Panc1 (cell line): ENCODE data around the gene TAF6L. TPM values are rescaled to one million over a fixed set of nuclear protein-coding genes. Genes with fewer than 3 reads are reported as not detected.
"Not testable (repeated sequence)": the region's sequence is repeated elsewhere in the genome, so short reads cannot be mapped to it uniquely, and the experiment has no call there.

Experiments used
- ATAC-seq: fragments of 200-7000 bp; cut with Tn5 transposase; 2 replicates; pipeline ENCODE4 v1.9.1; 2020; ENCODE audit warnings: mild to moderate bottlenecking, moderate library complexity
- BruUV-seq: library from RNA; stranded (reverse); fragments of 400-500 nt; replicated peaks from 2 replicates; lab custom pipeline; 2021; lab: Mats Ljungman, UMichigan
- CTCF ChIA-PET: fragments of 300-600 bp; sonication (Branson Sonifier 250); formaldehyde crosslinking; loops from one replicate; lab custom pipeline; 2022; ENCODE audit warnings: antibody characterized with exemption; lab: Charles Lee
- POLR2A ChIA-PET: fragments of 300-600 bp; sonication (Branson Sonifier 250); formaldehyde crosslinking; loops from one replicate; lab custom pipeline; 2022; ENCODE audit warnings: antibody characterized with exemption; lab: Charles Lee
- DNase-seq: peaks from one replicate; pipeline ENCODE4 v3.0.0-alpha.2; 2010; ENCODE audit warnings: low read depth, low spot score
- H3K27ac ChIP-seq: 2 replicates; pipeline ENCODE4 v1.5.1; 2011; ENCODE audit warnings: mild to moderate bottlenecking, low read length, inconsistent platforms
- H3K27me3 ChIP-seq: fragments of 200-500 bp; sonication (Bioruptor generic); 2 replicates; pipeline ENCODE4 v1.6.0; 2014; ENCODE audit warnings: low read length, inconsistent platforms; ENCODE audit not compliant: control insufficient read depth, insufficient read depth
- H3K36me3 ChIP-seq: fragments of 200-500 bp; sonication (Bioruptor generic); 2 replicates; pipeline ENCODE4 v1.5.1; 2014; ENCODE audit warnings: inconsistent platforms, mild to moderate bottlenecking, low read length, moderate library complexity; ENCODE audit not compliant: control insufficient read depth, insufficient read depth
- H3K4me1 ChIP-seq: 2 replicates; pipeline ENCODE4 v1.5.1; 2011; ENCODE audit warnings: inconsistent platforms, mild to moderate bottlenecking, low read length, moderate library complexity; ENCODE audit not compliant: control insufficient read depth, insufficient read depth
- H3K4me3 ChIP-seq, 2 experiments: 2 replicates each; pipeline ENCODE4 v1.5.1; 2011 to 2012; ENCODE audit warnings: low read depth in 2 of 2, low read length in 2 of 2, mild to moderate bottlenecking in 2 of 2, inconsistent platforms in 1 of 2, moderate library complexity in 1 of 2
- H3K9me3 ChIP-seq: fragments of 200-500 bp; sonication (Bioruptor generic); 2 replicates; pipeline ENCODE4 v1.5.1; 2014; ENCODE audit warnings: low read depth, mild to moderate bottlenecking, inconsistent platforms, low read length, moderate library complexity; ENCODE audit not compliant: control insufficient read depth, insufficient read depth
- CTCF ChIP-seq: fragments of 450-650 bp; IDR thresholded peaks from 2 replicates; pipeline ENCODE4 v1.5.1; 2017; ENCODE audit warnings: mild to moderate bottlenecking
- POLR2AphosphoS5 ChIP-seq: IDR thresholded peaks from 2 replicates; pipeline ENCODE4 v1.6.1; 2012; ENCODE audit warnings: mild to moderate bottlenecking, low read depth, low read length, moderate library complexity
- REST ChIP-seq, 2 experiments: IDR thresholded peaks; 2 replicates each; pipeline ENCODE4 v1.6.1; 2011 to 2012; ENCODE audit warnings: low read depth in 2 of 2, control low read depth in 1 of 2, low read length in 1 of 2, mild to moderate bottlenecking in 1 of 2, moderate library complexity in 1 of 2; ENCODE audit not compliant: insufficient read depth in 1 of 2
- SIN3A ChIP-seq: IDR thresholded peaks from 2 replicates; pipeline ENCODE4 v1.6.1; 2012; ENCODE audit warnings: low read depth, mild to moderate bottlenecking, low read length, moderate library complexity, borderline replicate concordance; ENCODE audit not compliant: insufficient read depth
- TCF7L2 ChIP-seq: IDR thresholded peaks from 2 replicates; pipeline ENCODE4 v1.6.1; 2011; ENCODE audit warnings: mild to moderate bottlenecking, low read depth, low read length, inconsistent platforms
- in situ Hi-C: cut with HindIII; loops from 2 replicates; pipeline ENCODE4 v1.10.0; 2016; ENCODE audit warnings: low sequenced_read_pairs, low pct_unique_long_range_greater_than_20kb
- intact Hi-C: fragments of 100-400 bp; cut with micrococcal nuclease; formaldehyde crosslinking; loops from one replicate; pipeline ENCODE4 v1.10.0; 2022; ENCODE audit not compliant: unreplicated experiment
- total RNA-seq: library from RNA; stranded (reverse); gene quantifications from one replicate; pipeline ENCODE4 v1.2.1, GENCODE V29; 2021; ENCODE audit not compliant: unreplicated experiment

TAF6L gene
- total RNA-seq, 1 experiment from 2014 or later: 32.6 TPM

GRCh38 chr11:62817129-62817528, 45.9 kb downstream of the TAF6L start:
- Histone ChIP-seq H3K9me3 (no peaks in the 10 kb centered on the region), H3K27ac (no peak overlapping the region), H3K4me3 (no peak overlapping the region), H3K36me3 (no peaks in the 10 kb centered on the region), H3K4me1 (no peaks in the 10 kb centered on the region), H3K27me3 (no peaks in the 10 kb centered on the region)
- no peak for TF ChIP-seq POLR2AphosphoS5
- TF ChIP-seq TCF7L2: no peak
- TF ChIP-seq SIN3A: no peak
- TF ChIP-seq REST (IDR thresholded peaks at IDR 0.05; ENCODE audit: insufficient read depth in 1 of 2, low read depth in 2 of 2, low read length in 1 of 2): no peak
- no peak for TF ChIP-seq CTCF
- in situ Hi-C loops: no loop called here
- no peak for ATAC-seq
- CTCF ChIA-PET: no interaction called here
- intact Hi-C loops: no loop called here
- DNase-seq: no peak
- POLR2A ChIA-PET: interaction anchor here (0.7 kb wide), 1 partner anchor 15 kb away, joined by 11 read pairs; the partner anchor contains the start of gene TEX54
- BruUV-seq: TSS peak; percentile 31

- no peaks in the 10 kb centered on the region for H3K27me3 ChIP-seq
- no peak for ATAC-seq
- intact Hi-C loops: no loop called here
- H3K27ac ChIP-seq: no peak overlapping the region
- no peaks in the 10 kb centered on the region for H3K4me1 ChIP-seq
- in situ Hi-C loops: no loop called here
- TF ChIP-seq REST (IDR thresholded peaks at IDR 0.05; ENCODE audit: insufficient read depth in 1 of 2, low read depth in 2 of 2, low read length in 1 of 2) (no peak), POLR2AphosphoS5 (no peak), CTCF (no peak), TCF7L2 (no peak), SIN3A (no peak)
- BruUV-seq: no TSS peak
- ChIA-PET POLR2A (no interaction called here), CTCF (interaction anchor here (0.6 kb wide), 1 partner anchor 33 kb away, joined by 3 read pairs; no protein-coding TSS in a partner anchor)
- DNase-seq: no peak
- no peak overlapping the region for H3K4me3 ChIP-seq
- H3K9me3 ChIP-seq: no peaks in the 10 kb centered on the region
- H3K36me3 ChIP-seq: peaks cover 16% of the 10 kb centered on the region
Observed at GRCh38 chr11:62823677-62824076, 52.5 kb downstream of the TAF6L start.

- H3K27ac ChIP-seq, CTCF ChIA-PET, H3K9me3 ChIP-seq, intact Hi-C loops, ATAC-seq, BruUV-seq, H3K4me3 ChIP-seq, in situ Hi-C loops, DNase-seq, H3K27me3 ChIP-seq: not testable (repeated sequence)
- H3K36me3 ChIP-seq: peaks cover 20% of the 10 kb centered on the region
- POLR2A ChIA-PET: interaction anchor here (0.7 to 1.1 kb wide), 2 partner anchors 16 to 97 kb away, joined by 6 to 9 read pairs; no protein-coding TSS in a partner anchor
- peaks cover 11% of the 10 kb centered on the region for H3K4me1 ChIP-seq
Observed at GRCh38 chr11:62828130-62828529, 56.9 kb downstream of the TAF6L start.
